Measurements from ENCODE around the gene DNAJC5G.

The DNAJC5G gene

DNA sequence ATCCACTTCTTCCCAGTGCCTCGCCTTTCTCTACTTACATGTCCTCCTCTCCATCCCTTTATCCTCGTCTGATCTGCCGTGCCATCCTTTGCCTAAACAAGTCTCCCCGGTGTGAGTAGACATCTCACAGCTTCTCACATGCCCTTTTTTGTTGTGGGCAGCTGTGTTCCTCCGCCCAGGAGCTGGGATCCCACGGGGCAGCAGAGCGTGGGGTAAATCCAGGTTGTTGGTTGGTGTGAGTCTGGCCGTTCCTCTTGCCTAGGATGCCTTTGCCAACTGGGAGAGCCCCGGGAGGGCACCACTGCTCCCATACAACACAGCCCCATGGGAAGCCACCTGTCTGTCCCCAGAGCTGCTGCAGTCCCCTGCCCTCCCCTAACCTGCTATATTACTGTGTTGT is 34.8 kb upstream of the DNAJC5G start:
- Histone ChIP-seq H3K27me3 (replicated peaks; ENCODE audit: insufficient read depth, low read length) (no peaks in the 10 kb centered on the region), H3K4me3 (ENCODE audit: low read length) (no peak overlapping the region), H4K20me1 (ENCODE audit: insufficient read depth, low read length) (no peaks in the 10 kb centered on the region), H2AFZ (ENCODE audit: low read length) (no peak overlapping the region), H3K9me3 (replicated peaks; ENCODE audit: insufficient read depth, low read length) (no peaks in the 10 kb centered on the region), H3K4me2 (ENCODE audit: low read depth, low read length) (no peak overlapping the region), H3K9ac (ENCODE audit: low read length) (no peak overlapping the region), H3K79me2 (ENCODE audit: low read length) (no peaks in the 10 kb centered on the region), H3K9me2 (replicated peaks; ENCODE audit: insufficient read depth, low read length) (no peaks in the 10 kb centered on the region), H3F3A (ENCODE audit: insufficient read depth, low read length) (no peaks in the 10 kb centered on the region), H3K36me3 (replicated peaks; ENCODE audit: insufficient read depth, low read length) (peaks cover 5% of the 10 kb centered on the region; the same call in 1 of the 2 replicates), H3K4me1 (ENCODE audit: low read length) (no peaks in the 10 kb centered on the region), H3K27ac (ENCODE audit: low read length) (no peak overlapping the region)
- DNase-seq = no peak
- TF ChIP-seq EZH2phosphoT487 (IDR thresholded peaks at IDR 0.05; ENCODE audit: low read length) = no peak
- TF ChIP-seq, protein P1, sequence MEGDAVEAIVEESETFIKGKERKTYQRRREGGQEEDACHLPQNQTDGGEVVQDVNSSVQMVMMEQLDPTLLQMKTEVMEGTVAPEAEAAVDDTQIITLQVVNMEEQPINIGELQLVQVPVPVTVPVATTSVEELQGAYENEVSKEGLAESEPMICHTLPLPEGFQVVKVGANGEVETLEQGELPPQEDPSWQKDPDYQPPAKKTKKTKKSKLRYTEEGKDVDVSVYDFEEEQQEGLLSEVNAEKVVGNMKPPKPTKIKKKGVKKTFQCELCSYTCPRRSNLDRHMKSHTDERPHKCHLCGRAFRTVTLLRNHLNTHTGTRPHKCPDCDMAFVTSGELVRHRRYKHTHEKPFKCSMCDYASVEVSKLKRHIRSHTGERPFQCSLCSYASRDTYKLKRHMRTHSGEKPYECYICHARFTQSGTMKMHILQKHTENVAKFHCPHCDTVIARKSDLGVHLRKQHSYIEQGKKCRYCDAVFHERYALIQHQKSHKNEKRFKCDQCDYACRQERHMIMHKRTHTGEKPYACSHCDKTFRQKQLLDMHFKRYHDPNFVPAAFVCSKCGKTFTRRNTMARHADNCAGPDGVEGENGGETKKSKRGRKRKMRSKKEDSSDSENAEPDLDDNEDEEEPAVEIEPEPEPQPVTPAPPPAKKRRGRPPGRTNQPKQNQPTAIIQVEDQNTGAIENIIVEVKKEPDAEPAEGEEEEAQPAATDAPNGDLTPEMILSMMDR (IDR thresholded peaks at IDR 0.05; ENCODE audit: low read length) = no peak
- no peak for TF ChIP-seq EZH2 (optimal IDR thresholded peaks at IDR 0.05; ENCODE audit: low read depth, low read length)

DNA sequence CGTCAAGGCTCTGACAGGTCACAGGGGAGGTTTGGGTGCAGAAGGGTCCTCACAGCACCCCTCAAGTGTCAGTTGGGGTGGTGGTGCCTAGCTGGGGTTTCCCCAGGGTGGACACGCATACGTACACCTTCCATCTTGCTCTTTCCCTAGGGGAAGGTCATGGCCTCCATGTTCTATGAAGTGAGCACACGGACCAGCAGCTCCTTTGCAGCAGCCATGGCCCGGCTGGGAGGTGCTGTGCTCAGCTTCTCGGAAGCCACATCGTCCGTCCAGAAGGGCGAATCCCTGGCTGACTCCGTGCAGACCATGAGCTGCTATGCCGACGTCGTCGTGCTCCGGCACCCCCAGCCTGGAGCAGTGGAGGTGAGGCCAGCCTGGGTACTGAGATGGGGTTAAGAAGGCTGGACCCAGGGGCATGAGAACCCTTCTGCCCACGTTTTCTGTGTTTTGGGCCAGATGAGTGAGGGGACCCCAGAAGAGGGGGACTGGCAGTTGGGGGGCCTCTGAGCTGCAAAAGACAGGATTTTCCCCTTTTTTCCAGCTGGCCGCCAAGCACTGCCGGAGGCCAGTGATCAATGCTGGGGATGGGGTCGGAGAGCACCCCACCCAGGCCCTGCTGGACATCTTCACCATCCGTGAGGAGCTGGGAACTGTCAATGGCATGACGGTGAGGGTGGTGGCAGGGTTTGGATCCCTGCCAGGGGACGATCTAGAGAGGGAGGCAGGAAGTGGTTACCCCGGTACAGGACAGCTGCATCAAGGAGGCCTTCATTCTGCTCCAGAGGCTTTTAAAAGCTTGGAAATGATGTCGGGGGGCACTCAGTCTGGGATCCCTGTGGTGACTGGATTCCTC is 33.2 kb upstream of the DNAJC5G start:
- Histone ChIP-seq H3K9ac (ENCODE audit: low read length) (no peak overlapping the region), H3K4me3 (ENCODE audit: low read length) (no peak overlapping the region), H3F3A (ENCODE audit: insufficient read depth, low read length) (no peaks in the 10 kb centered on the region), H2AFZ (ENCODE audit: low read length) (no peak overlapping the region), H3K4me1 (ENCODE audit: low read length) (no peaks in the 10 kb centered on the region), H3K4me2 (ENCODE audit: low read depth, low read length) (no peak overlapping the region), H3K27me3 (replicated peaks; ENCODE audit: insufficient read depth, low read length) (no peaks in the 10 kb centered on the region), H3K27ac (ENCODE audit: low read length) (no peak overlapping the region), H3K79me2 (ENCODE audit: low read length) (no peaks in the 10 kb centered on the region), H4K20me1 (ENCODE audit: insufficient read depth, low read length) (no peaks in the 10 kb centered on the region), H3K9me3 (replicated peaks; ENCODE audit: insufficient read depth, low read length) (no peaks in the 10 kb centered on the region), H3K36me3 (replicated peaks; ENCODE audit: insufficient read depth, low read length) (peaks cover 5% of the 10 kb centered on the region; the same call in 1 of the 2 replicates), H3K9me2 (replicated peaks; ENCODE audit: insufficient read depth, low read length) (no peaks in the 10 kb centered on the region)
- no peak for TF ChIP-seq EZH2phosphoT487 (IDR thresholded peaks at IDR 0.05; ENCODE audit: low read length)
- TF ChIP-seq, protein P1 (IDR thresholded peaks at IDR 0.05; ENCODE audit: low read length) = no peak
- TF ChIP-seq EZH2 (optimal IDR thresholded peaks at IDR 0.05; ENCODE audit: low read depth, low read length) = no peak
- no peak for DNase-seq

DNA sequence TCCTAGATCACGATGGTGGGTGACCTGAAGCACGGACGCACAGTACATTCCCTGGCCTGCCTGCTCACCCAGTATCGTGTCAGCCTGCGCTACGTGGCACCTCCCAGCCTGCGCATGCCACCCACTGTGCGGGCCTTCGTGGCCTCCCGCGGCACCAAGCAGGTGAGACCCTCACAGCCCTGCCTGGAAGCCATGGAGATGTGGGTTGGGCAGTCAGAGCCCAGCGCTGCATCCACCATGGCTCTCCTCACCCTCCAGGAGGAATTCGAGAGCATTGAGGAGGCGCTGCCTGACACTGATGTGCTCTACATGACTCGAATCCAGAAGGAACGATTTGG is 32.6 kb upstream of the DNAJC5G start:
- H3K4me2 ChIP-seq (ENCODE audit: low read depth, low read length) = no peak overlapping the region
- no peaks in the 10 kb centered on the region for H3K9me3 ChIP-seq (replicated peaks; ENCODE audit: insufficient read depth, low read length)
- no peak overlapping the region for H2AFZ ChIP-seq (ENCODE audit: low read length)
- no peaks in the 10 kb centered on the region for H3K4me1 ChIP-seq (ENCODE audit: low read length)
- H3K9ac ChIP-seq (ENCODE audit: low read length) = no peak overlapping the region
- TF ChIP-seq EZH2phosphoT487 (IDR thresholded peaks at IDR 0.05; ENCODE audit: low read length) = no peak
- no peak for TF ChIP-seq EZH2 (optimal IDR thresholded peaks at IDR 0.05; ENCODE audit: low read depth, low read length)
- TF ChIP-seq, protein P1 (IDR thresholded peaks at IDR 0.05; ENCODE audit: low read length) = no peak
- no peak for DNase-seq
- H3K79me2 ChIP-seq (ENCODE audit: low read length) = no peaks in the 10 kb centered on the region
- no peaks in the 10 kb centered on the region for H3K27me3 ChIP-seq (replicated peaks; ENCODE audit: insufficient read depth, low read length)
- no peaks in the 10 kb centered on the region for H4K20me1 ChIP-seq (ENCODE audit: insufficient read depth, low read length)
- no peaks in the 10 kb centered on the region for H3K9me2 ChIP-seq (replicated peaks; ENCODE audit: insufficient read depth, low read length)
- no peak overlapping the region for H3K27ac ChIP-seq (ENCODE audit: low read length)
- no peaks in the 10 kb centered on the region for H3F3A ChIP-seq (ENCODE audit: insufficient read depth, low read length)
- no peak overlapping the region for H3K4me3 ChIP-seq (ENCODE audit: low read length)
- peaks cover 5% of the 10 kb centered on the region; the same call in 1 of the 2 replicates for H3K36me3 ChIP-seq (replicated peaks; ENCODE audit: insufficient read depth, low read length)
